BJ (cell line): ENCODE data around the gene CSF1. TPM values are rescaled to one million over a fixed set of nuclear protein-coding genes. Genes with fewer than 3 reads are reported as not detected.

ENCODE experiments used
- CTCF ChIA-PET: fragments of 350-600 bp; formaldehyde crosslinking; extraction: SDS; loops from one replicate; lab custom pipeline; 2021; ENCODE audit warnings: antibody characterized with exemption, inconsistent platforms; lab: Yijun Ruan, JAX
- POLR2A ChIA-PET: fragments of 300-600 bp; sonication (Branson Sonifier 250); formaldehyde crosslinking; extraction: SDS; loops from one replicate; lab custom pipeline; 2021; ENCODE audit warnings: antibody characterized with exemption; lab: Charles Lee
- DNase-seq: peaks from one replicate; pipeline ENCODE4 v3.0.0-alpha.2; 2011; ENCODE audit warnings: low read depth
- H3K27me3 ChIP-seq: 2 replicates; pipeline ENCODE4 v1.6.0; 2011; ENCODE audit warnings: low read length; ENCODE audit not compliant: control insufficient read depth, insufficient read depth
- H3K36me3 ChIP-seq: 2 replicates; pipeline ENCODE4 v1.5.1; 2011; ENCODE audit warnings: low read length; ENCODE audit not compliant: control insufficient read depth, insufficient read depth
- H3K4me3 ChIP-seq: 2 replicates; pipeline ENCODE4 v1.5.1; 2011; ENCODE audit warnings: low read depth, mild to moderate bottlenecking, control low read depth, low read length
- polyA plus RNA-seq: library from polyadenylated mRNA; depleted of rRNA; stranded (reverse); fragments of >200 nt; gene quantifications from 2 replicates; pipeline ENCODE4 v1.2.3, GENCODE V29; 2011
- TF ChIP-seq, protein P1 (sequence below): IDR thresholded peaks from 2 replicates; pipeline ENCODE4 v1.5.1; 2011; ENCODE audit warnings: low read depth, mild to moderate bottlenecking, control low read depth, inconsistent platforms, low read length, moderate library complexity; ENCODE audit not compliant: insufficient read depth

The CSF1 gene
- polyA plus RNA-seq, 1 experiment, result 48.4 TPM

DNA sequence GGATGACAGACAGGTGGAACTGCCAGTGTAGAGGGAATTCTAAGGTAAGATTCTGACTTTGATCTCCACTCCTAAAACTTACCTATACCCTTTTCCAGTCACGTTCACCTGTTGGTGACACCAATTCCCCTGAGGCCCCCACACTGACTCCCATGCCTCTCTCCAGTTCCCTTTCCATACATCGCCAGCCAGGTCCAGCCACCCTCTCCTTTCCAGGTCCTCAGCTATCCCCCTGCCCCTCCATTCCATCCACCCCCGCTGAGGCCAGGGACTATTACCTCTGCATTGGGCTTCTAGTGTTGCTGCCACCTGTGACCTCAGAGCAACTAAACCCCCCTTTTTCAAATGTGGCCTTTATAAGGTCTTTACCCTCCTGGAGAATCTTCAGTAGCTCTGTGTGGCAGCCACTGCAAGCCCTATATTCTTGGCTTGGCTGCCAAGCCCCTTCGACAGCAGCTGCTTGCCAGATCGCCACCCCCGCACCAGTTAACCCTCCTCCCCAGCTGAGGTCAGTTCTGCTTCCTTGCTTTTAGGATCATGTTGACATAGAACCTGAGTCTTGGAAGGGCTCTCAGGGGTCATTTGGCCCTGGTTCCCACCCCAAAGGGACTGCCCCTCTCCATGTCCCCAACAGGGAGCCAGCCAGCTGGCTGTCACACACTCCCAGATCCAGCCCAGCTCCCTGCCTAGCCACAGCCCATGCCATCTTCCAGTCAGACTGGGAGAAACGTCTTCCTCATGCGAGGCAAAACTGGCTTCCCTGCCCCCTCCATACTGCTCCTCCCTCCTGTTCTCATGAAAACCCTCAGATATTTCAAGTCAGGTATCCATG is 14.7 kb downstream of the CSF1 start:
- ChIA-PET POLR2A (no interaction called here), CTCF (interaction anchor here (0.6 to 1.2 kb wide), 4 partner anchors 9 to 381 kb away, joined by 3 to 4 read pairs (median 4); partner anchors contain the start of gene AHCYL1)
- TF ChIP-seq, protein P1, sequence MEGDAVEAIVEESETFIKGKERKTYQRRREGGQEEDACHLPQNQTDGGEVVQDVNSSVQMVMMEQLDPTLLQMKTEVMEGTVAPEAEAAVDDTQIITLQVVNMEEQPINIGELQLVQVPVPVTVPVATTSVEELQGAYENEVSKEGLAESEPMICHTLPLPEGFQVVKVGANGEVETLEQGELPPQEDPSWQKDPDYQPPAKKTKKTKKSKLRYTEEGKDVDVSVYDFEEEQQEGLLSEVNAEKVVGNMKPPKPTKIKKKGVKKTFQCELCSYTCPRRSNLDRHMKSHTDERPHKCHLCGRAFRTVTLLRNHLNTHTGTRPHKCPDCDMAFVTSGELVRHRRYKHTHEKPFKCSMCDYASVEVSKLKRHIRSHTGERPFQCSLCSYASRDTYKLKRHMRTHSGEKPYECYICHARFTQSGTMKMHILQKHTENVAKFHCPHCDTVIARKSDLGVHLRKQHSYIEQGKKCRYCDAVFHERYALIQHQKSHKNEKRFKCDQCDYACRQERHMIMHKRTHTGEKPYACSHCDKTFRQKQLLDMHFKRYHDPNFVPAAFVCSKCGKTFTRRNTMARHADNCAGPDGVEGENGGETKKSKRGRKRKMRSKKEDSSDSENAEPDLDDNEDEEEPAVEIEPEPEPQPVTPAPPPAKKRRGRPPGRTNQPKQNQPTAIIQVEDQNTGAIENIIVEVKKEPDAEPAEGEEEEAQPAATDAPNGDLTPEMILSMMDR, result no peak
- no peak overlapping the region for H3K4me3 ChIP-seq
- H3K27me3 ChIP-seq, result no peaks in the 10 kb centered on the region
- H3K36me3 ChIP-seq, result peaks cover 76% of the 10 kb centered on the region
- no peak for DNase-seq

DNA sequence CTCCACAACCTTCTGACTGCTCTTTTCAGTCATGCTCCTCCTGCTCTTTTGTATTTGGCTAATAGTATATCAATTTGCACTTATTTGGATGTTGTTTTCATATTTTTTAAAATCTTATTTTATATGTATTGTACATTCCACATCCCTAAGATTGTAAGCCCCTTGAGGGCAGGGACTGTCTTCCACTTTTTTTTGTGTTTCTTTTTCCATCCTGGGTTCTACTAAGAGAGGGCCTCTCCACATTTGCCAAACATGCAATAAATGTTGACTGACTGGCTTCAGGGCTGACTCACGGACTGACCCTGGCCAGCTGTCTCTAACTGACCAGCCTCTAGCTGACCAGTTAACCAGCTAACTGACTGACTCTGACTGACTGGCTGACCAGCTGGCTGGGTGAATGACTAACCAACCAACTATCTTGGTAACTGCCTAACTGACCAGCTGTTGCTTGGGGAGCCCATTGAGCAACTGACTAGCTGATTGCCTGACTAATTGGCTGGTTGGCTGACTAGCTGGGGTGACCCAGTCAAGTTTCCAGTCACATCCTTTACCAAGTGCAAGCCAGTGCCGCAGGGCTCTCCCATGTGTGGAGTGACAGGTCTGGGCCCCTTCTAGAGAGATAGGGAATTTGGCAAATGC is 16.1 kb downstream of the CSF1 start:
- H3K36me3 ChIP-seq, result peaks cover 67% of the 10 kb centered on the region
- no peak for DNase-seq
- ChIA-PET CTCF (interaction anchor here (0.7 to 1.3 kb wide), 4 partner anchors 12 to 152 kb away, joined by 3 read pairs; no protein-coding TSS in a partner anchor), POLR2A (no interaction called here)
- H3K27me3 ChIP-seq, result no peaks in the 10 kb centered on the region
- no peak overlapping the region for H3K4me3 ChIP-seq
- TF ChIP-seq, protein P1, result no peak

GRCh38 chr1:109927356-109927755 is 16.7 kb downstream of the CSF1 start:
- ChIA-PET CTCF (interaction anchor here (0.7 to 1.3 kb wide), 4 partner anchors 11 to 152 kb away, joined by 3 read pairs; no protein-coding TSS in a partner anchor), POLR2A (no interaction called here)
- Histone ChIP-seq H3K27me3 (no peaks in the 10 kb centered on the region), H3K36me3 (peaks cover 61% of the 10 kb centered on the region), H3K4me3 (no peak overlapping the region)
- no peak for DNase-seq
- TF ChIP-seq, protein P1, result no peak

DNA sequence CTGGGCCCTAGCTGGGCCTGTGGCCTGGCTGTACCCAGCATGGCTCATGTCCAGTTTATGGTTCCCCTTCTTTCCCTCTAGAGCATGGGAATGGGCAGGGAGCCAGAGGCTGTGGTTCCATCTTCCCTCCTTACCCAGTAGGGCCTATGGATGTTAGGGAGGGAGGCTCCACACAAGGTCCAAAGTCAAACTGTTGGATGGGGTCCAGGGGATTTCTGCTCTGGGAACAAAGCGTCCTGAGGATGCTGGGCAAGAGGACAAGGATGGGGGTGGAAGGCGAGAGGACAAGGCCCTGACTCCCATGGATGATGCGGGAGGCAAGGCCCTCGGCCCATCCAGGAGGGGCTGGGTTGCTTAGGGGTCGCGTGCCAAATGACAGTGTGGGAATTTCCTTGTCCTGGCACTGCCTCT is 17.3 kb downstream of the CSF1 start:
- Histone ChIP-seq H3K27me3 (no peaks in the 10 kb centered on the region), H3K4me3 (no peak overlapping the region), H3K36me3 (peaks cover 56% of the 10 kb centered on the region)
- DNase-seq, result no peak
- TF ChIP-seq, protein P1, result no peak
- ChIA-PET CTCF (interaction anchor here (1.3 to 1.6 kb wide), 3 partner anchors 54 to 126 kb away, joined by 3 to 5 read pairs (median 4); partner anchors contain the start of gene AHCYL1), POLR2A (no interaction called here)

DNA sequence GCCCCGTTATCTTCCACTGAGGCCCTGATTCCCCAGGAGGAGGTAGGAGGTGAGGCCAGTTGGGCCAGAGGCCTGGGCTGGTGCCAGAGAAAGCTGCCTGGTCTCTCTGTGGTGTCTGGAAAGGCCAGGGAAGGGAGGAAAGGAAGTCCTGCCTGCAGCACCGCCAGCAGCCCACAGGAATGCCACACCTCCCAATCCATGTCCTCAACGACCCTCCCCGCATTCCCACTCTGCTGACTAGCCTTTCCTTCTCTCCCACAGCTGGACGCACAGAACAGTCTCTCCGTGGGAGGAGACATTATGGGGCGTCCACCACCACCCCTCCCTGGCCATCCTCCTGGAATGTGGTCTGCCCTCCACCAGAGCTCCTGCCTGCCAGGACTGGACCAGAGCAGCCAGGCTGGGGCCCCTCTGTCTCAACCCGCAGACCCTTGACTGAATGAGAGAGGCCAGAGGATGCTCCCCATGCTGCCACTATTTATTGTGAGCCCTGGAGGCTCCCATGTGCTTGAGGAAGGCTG is 18.0 kb downstream of the CSF1 start:
- TF ChIP-seq, protein P1, result no peak
- Histone ChIP-seq H3K36me3 (peaks cover 49% of the 10 kb centered on the region), H3K27me3 (no peaks in the 10 kb centered on the region), H3K4me3 (no peak overlapping the region)
- ChIA-PET CTCF (interaction anchor here (1.4 to 1.6 kb wide), 2 partner anchors 53 to 56 kb away, joined by 4 to 5 read pairs; partner anchors contain the start of gene AHCYL1), POLR2A (no interaction called here)
- DNase-seq, result no peak
